NCI-H146 treated with DMSO at 0.1 percent for 48 hours (cell line): ENCODE measurements around the gene KPNA3.
A peak's percentile ranks its signal among the peaks of the same experiment; 100 is the strongest.
"Not testable (repeated sequence)": the region's sequence is repeated elsewhere in the genome, so short reads cannot be mapped to it uniquely, and the experiment has no call there.

Experiments used
- DNase-seq: peaks from one replicate; lab custom pipeline; 2025; ENCODE audit not compliant: unreplicated experiment; lab: John Stamatoyannopoulos, UW

KPNA3 gene

DNA sequence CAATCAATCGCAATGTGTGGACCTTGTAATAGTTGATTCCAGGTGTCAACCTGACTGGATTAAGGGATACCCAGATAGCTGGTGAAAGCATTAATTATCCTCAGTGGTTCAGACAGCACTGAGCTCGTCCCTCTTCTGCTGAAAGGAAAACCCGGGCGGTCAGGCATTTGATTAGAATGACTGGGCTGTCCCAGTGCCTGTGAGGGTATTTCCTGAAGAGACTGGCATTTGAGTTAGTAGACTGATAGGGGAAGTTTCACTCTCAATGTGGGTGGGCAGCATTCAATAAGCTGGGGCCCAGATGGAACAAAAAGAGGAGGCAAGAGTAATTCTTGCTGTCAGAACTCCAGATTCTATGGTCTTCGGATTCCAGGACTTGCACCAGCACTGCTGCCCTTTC lies 31.9 kb downstream of the KPNA3 start:
- DNase-seq, result no peak

DNA sequence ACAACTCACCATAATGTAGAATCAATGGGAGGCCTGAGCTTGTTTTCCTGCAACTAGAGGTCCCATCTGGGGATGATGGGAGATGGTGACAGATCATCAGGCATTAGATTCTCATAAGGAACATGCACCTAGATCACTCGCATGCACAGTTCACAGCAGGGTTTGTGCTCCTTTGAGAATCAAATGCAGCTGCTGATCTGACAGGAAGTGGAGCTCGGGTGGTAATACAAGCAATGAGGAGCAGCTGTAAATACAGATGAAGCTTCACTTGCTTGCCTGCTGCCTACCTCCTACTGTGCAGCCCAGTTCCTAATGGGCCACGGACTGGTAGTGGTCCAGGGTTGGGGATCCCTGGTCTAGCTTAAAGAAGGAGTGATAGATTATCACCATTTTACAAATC lies 33.0 kb downstream of the KPNA3 start:
- no peak for DNase-seq

DNA sequence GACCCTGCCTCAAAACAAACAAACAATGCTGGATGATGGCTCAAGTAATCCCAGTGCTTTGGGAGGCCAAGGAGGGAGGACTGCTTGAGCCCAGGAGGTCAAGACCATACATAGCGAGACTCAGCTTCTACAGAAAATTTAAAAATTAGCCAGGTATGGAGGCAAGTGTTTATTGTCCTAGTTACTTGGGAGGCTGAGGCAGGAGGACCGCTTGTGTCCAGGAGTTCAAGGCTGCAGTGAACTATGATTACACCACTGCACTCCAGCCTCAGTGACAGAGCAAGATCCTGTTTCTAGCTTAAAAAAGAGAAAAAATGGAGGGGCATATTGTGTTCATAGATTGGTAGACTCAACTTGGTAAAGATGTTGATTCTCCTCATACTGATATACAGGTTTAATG lies 36.2 kb downstream of the KPNA3 start:
- no peak for DNase-seq

DNA sequence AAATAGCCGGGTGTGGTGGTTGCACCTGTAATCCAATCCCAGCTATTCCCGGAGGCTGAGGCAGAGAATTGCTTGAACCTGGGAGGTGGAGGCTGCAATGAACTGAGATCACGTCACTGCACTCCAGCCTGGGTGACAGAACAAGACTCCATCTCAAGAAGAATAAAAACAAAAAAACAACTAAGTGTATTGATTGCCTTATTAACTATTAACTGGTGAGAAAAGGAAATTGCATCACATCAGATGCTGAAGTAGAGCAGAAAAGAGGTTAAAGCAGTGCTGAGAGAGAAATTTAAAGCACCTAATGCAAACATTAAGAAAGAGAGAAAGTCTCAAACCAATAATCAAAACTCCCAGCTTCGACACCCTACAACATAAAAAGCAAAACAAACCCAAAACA lies 38.3 kb downstream of the KPNA3 start:
- no peak for DNase-seq

DNA sequence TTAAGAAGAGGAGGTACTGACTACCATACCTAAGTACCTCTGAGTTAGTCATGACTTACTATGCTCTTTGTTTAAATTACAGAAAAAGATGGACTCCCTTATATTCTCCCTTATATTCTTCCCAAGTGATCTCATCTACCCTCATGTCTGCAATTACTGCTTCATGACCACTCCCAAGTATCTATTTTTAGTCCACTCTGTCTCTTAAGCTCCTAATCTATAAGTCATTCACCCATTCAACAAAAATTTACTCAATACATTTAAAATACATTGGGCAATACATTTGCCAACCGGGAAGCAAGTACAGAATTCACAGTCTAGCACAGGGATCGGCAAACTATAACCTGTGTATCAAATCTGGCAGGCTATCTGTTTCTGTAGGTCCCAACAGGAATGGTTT lies 42.6 kb downstream of the KPNA3 start:
- no peak for DNase-seq

DNA sequence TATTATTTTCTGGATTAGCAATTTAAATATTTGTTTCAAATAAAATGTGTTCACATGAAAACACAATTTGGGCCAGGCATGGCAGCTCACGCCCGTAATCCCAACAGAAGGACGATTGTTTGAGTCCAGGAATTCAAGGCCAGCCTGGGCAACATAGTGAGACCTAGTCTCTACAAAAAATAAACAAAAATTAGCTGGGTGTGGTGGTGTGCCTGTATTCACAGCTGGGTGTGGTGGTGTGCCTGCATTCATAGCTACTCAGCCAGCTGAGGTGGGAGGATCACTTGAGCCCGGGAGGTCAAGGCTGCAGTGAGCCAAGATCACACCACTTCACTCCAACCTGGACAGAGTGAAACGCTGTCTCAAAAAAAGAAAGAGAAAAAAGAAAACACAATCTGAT lies 46.4 kb downstream of the KPNA3 start:
- no peak for DNase-seq

DNA sequence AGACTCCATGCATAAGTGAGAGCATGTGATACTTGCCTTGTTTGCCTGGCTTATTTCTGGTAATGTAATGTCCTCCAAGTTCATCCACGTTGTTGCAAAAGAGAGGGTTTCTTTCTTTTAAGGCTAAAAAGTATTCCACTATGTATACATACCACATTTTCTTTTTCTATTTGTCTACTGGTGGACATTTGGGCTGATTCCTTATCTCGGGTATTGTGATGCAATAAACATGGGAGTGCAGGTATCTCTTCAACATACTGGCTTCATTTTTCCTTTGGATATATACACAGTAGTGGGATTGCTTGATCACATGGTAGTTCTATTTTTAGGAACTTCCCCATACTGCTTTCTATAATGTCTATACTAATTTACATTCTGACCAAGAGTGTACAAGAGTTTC lies 51.6 kb downstream of the KPNA3 start:
- DNase-seq, result no peak

DNA sequence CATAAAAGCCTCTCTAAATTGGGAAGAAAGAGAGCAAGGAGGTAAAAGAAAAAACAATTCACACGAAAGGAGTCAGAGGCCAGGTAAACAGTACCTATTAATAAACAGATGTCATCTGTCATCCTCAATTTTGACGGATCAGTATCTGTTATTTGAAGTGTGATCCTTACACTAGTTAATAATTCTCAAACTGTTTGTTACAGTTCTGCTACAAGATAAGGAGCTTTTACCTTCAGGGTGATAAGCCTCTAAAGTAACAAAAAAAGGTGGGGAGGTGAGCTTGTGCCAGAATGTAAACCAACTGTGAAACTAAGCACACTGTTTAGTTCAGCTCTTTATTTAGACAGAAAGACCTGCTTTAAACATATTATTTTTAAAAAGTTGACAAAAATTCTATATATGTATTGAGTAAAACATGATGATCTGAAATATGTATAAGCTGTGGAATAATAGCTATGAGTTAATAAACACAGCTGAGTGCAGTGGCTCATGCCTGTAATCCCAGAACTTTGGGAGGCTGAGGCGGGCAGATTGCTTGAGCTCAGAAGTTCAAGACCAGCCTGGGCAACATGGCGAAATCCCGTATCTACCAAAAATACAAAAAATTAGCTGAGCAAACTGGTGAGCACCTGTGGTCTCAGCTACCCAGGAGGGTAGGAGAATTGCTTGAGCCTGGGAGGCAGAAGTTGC lies 52.8 kb downstream of the KPNA3 start:
- DNase-seq, result no peak

DNA sequence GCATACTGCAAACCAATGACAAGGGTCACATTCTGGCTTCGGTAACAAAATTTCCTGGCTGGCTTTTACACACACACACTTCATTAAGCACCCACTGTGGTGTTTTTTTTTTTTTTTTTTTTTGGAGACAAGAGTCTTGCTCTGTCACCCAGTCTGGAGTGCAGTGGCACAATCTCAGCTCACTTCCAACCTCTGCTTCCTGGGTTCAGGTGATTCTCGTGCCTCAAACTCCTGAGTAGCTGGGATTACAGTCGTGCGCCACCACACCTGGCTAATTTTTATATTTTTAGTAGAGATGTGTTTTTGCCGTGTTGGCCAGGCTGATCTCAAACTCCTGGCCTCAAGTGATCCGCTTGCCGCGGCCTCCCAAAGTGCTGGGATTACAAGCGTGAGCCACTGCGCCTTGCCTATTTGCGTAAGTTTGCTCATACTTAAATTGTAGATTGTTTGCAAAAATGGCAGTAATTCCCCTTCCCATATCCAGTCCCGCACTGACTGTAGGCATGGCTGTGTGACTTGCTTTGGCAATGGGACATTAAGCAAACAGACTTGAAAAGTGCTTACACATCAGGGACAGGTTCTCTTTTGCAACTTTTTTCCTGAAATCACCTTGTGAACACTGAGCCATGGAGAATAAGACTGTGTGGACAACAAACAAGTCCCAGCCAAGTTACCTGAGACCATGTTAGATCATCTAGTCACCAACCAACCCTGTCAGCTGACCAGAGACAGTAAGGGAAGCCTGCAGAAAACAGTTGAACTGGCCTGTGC lies 59.1 kb downstream of the KPNA3 start:
- no peak for DNase-seq

DNA sequence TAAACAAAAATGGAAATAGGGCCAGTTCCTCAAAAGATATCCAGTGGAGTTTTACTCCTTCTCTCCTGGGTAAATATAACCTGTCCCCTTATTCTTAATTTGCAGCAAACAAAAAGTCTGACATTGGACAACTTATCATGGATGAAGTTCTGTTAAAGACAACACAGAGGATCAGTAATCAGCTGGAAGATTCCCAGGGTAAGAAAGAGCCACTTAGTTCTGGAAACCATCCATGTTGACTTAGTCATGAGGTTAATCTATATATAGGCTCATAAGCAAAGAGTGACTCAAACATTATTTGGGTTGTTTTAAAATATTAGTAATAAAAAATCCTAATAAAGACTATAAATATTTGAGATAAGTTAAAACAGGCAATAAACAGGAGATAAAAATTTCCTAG lies 60.7 kb downstream of the KPNA3 start:
- DNase-seq, result no peak

DNA sequence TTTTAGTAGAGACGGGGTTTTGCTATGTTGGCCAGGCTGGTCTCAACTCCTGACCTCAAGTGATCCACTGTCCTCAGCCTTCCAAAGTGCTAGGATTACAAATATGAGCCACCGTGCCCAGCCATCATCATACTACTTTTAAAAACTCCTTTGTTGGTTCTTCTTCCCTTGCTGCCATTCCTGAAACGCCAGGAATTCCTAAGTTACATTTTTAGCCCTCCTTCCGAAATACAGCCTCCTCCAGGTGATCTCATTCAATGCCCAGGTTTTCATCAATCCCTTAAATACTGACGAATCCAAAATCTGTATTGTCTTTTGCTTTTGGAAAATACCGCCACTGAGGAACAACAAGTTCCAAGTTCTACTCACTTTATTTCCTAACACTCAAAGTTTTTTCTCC lies 75.9 kb downstream of the KPNA3 start:
- DNase-seq, result no peak

DNA sequence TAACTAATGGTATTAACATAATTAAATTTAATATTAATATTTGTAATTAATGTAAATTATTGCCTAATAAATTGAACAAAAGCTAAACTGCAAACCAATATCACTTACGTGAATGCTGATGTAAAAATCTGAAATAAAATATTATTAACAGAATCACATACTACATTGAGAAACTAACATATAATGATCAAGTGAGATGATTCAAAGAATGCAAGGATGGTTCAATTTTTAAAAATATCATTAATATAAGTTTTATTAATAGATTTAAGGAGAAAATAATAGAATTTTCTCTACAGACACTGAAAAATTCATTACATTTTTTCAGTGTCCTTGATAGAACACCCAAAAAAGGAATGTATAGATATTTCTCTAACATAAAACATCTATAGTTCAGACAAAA lies 77.7 kb downstream of the KPNA3 start:
- no peak for DNase-seq

DNA sequence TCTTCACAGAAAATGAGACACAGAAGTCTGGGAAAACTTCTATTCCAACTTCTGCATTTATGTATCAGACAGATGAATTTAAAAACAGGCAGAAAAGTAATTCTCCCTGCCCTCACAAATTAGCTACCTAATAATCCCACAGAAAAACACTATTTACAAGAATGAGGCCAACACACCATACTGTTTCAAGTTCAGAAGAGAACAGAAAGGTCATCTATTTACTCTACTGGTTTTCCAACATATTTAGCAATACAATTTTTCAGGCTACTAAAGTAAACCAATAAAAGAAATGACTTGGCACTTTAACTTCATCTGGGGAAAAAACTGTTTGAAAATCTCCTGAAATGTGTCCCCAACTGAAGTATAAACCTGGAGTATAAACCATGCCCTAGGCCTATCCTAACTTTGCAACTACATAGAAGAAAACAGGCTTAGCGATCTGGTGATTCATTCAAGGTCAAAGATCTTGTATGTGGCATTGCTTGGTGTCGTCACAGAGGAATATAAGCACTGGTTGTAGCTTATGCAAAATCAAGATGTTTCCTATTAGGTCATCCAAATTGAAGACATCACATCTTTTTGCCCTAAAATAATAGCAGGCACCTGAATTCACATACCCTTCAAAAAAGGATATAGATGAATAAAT lies 81.1 kb downstream of the KPNA3 start:
- DNase-seq, result no peak

DNA sequence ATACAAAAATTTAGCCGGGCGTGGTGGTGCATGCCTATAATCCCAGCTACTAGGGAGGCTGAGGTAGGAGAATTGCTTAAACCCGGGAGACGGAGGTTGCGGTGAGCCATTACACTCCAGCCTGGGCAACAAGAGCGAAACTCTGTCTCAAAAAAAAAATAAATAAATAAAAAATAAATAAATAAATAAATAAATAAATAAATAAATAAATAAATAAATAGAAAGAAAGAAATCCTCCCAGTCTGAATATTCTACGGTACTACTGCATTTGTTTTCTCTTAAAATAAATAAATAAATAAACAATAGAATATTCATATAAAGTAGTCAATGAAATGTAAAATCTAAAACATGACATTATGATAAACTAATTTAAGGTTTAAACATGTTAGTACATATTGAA lies 88.2 kb downstream of the KPNA3 start:
- not testable (repeated sequence) for DNase-seq

DNA sequence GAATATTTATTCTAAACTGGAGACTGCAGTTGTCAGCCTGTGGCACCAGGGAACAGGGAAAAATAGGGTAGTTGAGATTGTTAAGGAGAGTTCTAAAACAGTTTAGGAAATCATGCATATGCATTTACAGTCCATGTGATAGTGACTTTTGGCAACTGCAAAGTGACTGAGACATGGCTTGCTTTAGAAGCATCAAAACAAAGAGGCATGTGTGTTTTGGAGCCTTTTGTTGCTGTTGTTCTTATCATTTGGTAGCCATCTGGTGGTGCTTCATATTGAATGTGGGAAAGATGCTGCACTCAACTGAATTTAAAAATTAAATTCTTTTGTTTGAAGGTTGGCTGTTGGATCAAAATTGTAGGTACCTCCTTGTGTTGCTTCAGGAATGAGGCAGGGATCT lies 91.0 kb downstream of the KPNA3 start:
- DNase-seq, result no peak

DNA sequence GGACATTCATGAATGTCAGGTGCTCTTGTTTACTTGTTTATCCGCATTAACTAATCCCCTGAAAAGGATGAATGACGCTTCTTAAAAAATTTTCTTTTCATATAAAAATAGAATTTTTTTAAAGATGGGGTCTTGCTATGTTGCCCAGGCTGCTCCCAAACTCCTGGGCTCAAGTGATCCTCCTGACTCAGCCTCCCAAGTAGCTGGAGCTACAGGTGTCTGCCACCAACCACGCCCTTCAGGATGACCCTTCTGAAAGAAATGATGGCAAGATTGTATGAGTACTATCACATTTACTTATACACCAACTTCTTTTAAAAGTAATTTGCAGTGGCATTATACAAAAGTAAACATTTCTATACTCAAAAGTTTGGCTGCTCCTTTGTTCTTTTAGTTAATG lies 95.0 kb downstream of the KPNA3 start:
- DNase-seq, result no peak

DNA sequence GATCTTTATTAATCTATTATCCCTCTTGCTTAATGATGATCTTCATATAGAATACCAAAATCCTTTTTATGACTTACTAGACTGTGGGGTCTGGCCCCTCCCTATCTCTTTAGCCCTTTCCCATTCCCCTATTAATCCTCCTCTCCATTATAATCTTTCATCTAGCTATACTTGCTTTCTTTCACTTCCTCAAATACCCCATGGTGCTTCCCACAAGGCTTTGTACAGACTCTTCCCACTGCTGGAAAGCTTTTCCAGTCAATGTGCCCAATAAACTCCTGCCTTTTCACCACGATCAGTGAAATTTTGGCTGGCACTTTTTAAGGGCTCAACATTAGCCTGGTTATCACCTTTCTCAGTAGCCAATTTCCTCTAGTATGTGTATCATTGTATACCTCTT lies 98.0 kb downstream of the KPNA3 start:
- no peak for DNase-seq

DNA sequence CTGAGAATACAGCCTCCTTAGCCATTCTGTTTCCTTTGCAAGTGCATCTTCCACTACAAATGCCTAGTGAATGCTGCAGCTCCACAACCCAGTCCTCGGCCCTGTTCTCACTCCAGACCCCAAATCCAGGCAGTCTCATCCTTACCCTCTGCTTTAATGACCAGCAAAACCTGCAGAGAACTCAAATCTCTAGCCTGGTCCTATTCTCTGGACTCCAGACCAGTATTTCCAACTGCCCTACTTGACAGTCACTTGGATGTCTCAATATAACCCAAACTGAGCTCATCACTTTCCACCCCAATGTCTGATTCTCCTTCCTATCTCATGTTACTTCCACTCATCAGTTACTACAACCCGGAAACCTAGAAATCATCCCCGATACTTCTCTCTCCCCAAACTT lies 98.6 kb downstream of the KPNA3 start:
- no peak for DNase-seq

DNA sequence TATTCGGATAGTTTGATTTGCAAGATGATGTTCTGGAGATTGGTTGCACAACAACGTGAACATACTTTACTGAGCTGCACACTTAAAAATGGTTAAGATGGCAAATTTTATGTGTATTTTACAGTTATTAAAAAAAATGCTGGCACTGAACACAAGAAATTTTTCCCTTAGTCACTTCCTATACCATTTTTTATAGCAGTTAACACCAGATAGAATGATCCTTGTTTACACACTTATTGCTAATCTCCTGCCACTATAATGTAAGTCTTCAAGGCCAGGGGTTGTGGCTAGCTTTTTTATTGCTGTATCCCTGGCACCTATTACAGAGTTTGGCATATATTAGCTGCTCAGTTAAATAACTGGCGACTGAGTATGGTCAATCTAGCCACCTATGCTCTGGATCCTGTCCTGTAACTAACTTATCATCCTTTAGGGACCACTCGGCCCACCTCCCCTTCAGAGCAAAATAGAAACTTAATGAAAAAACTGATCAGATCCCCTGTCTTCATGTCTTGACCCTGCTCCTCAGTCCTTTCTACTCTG lies 99.2 kb downstream of the KPNA3 start:
- DNase-seq, result no peak

DNA sequence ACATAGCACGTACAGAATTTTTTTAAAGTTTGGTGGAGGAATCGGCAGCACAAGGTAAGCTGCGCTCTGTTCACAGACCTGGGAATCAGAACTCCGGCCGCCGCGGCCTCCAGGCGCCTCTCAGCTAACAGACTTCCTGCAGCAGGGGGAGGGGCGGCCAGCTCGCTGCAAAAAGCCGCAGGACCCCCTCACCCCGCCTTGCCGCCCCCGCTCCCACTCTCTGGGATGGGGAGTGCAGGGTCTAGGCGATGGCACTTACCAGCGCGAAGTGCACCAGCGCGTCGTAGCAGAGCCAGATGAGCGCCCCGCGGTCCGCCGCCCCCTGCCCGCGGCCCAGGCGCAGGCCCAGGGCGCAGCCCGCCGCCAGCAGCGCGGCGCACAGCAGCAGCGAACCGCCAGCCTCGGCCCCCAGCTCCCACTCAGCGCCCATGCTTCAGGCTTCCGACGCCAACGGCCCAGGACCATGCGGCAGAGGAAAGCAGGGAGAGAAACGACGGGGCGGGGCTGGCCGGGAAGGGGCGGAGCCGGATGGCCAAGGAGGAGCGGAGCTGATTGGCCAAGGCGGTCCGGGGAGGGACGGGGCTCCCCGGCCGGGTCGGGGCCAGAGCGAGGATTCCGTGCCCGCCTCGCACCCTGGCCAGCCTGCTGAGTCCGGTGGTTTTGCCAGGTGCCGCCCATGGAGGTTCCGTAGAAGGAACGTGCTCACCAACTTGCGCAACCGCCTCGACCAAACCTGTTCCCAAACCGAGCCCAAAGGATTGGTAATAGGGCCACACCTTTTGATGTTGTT lies 101.3 kb downstream of the KPNA3 start, which contains the start of gene EBPL:
Gene EBPL, minus strand, starts transcription at position 492 of the 790 bp plus-strand sequence. Its CDS starts 62 bp downstream, at position 430.
- peak; percentile 77 for DNase-seq
